HFFc6 (cell line): Measurements from ENCODE around the gene CALHM3. TPM values are rescaled to one million over a fixed set of nuclear protein-coding genes. Genes with fewer than 3 reads are reported as not detected.

Experiments used
- DNase-seq: peaks from one replicate; pipeline ENCODE4 v3.0.0-alpha.2; 2018
- H3K27ac Mint-ChIP-seq: 2 replicates; pipeline ENCODE4 v1.8.0; 2020; ENCODE audit warnings: mild to moderate bottlenecking, mixed read lengths
- H3K27me3 Mint-ChIP-seq: 2 replicates; pipeline ENCODE4 v1.8.0; 2021; ENCODE audit warnings: mild to moderate bottlenecking, moderate library complexity, mixed read lengths; ENCODE audit not compliant: insufficient read depth
- H3K36me3 Mint-ChIP-seq: 2 replicates; pipeline ENCODE4 v1.8.0; 2021; ENCODE audit warnings: low read depth, mixed read lengths
- H3K4me1 Mint-ChIP-seq: 2 replicates; pipeline ENCODE4 v1.8.0; 2020; ENCODE audit warnings: low read depth, mixed read lengths
- H3K4me3 Mint-ChIP-seq: 2 replicates; pipeline ENCODE4 v1.8.0; 2020; ENCODE audit warnings: mild to moderate bottlenecking, moderate library complexity, mixed read lengths
- H3K9me3 Mint-ChIP-seq: 2 replicates; pipeline ENCODE4 v1.8.0; 2020; ENCODE audit warnings: mild to moderate bottlenecking, mixed read lengths
- total RNA-seq, 6 experiments: library from RNA; stranded (reverse); fragmentation: NEBNext Ultra II Directional; extraction: Animal tissue kit (Norgen Biotek cat#: 25700); gene quantifications; 2 replicates in 1 of 6; 3 replicates in 5 of 6; pipeline ENCODE4 v1.2.3, GENCODE V29; 2021
- TF ChIP-seq, protein P1 (sequence below): fragments of 200-600 bp; sonication (generic); IDR thresholded peaks from 2 replicates; pipeline ENCODE4 v1.5.0; 2021; ENCODE audit warnings: antibody characterized with exemption, mild to moderate bottlenecking

The CALHM3 gene
- total RNA-seq, 6 experiments from 2014 or later: 0.09 TPM; not detected in 5

GRCh38 chr10:103428989-103429643 lies 49.9 kb downstream of the CALHM3 start:
- no peak for DNase-seq
- Mint-ChIP-seq H3K36me3 (peaks cover 28% of the 10 kb centered on the region), H3K4me1 (no peaks in the 10 kb centered on the region), H3K27ac (no peak overlapping the region), H3K9me3 (no peaks in the 10 kb centered on the region), H3K27me3 (no peaks in the 10 kb centered on the region), H3K4me3 (no peak overlapping the region)
- TF ChIP-seq, protein P1, sequence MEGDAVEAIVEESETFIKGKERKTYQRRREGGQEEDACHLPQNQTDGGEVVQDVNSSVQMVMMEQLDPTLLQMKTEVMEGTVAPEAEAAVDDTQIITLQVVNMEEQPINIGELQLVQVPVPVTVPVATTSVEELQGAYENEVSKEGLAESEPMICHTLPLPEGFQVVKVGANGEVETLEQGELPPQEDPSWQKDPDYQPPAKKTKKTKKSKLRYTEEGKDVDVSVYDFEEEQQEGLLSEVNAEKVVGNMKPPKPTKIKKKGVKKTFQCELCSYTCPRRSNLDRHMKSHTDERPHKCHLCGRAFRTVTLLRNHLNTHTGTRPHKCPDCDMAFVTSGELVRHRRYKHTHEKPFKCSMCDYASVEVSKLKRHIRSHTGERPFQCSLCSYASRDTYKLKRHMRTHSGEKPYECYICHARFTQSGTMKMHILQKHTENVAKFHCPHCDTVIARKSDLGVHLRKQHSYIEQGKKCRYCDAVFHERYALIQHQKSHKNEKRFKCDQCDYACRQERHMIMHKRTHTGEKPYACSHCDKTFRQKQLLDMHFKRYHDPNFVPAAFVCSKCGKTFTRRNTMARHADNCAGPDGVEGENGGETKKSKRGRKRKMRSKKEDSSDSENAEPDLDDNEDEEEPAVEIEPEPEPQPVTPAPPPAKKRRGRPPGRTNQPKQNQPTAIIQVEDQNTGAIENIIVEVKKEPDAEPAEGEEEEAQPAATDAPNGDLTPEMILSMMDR: no peak

DNA sequence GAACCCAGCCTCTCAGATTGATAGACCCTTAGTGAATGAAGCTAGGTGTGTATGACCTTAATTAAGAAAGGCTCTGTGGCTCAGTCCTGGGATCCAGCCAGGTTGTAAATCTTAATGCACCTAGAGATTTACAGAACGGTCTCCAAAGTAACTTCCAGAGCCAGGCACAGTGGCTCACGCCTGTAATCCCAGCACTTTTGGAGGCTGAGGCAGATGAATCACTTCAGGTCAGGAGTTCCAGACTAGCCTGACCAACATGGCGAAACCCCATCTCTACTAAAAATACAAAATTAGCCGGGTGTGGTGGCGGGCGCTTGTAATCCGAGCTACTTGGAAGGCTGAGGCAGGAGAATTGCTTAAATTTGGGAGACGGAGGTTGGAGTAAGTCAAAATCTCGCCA lies 51.2 kb downstream of the CALHM3 start:
- no peaks in the 10 kb centered on the region for H3K9me3 Mint-ChIP-seq
- H3K4me3 Mint-ChIP-seq: no peak overlapping the region
- TF ChIP-seq, protein P1: no peak
- no peak overlapping the region for H3K27ac Mint-ChIP-seq
- H3K36me3 Mint-ChIP-seq: peaks cover 29% of the 10 kb centered on the region
- H3K4me1 Mint-ChIP-seq: no peaks in the 10 kb centered on the region
- DNase-seq: no peak
- no peaks in the 10 kb centered on the region for H3K27me3 Mint-ChIP-seq

DNA sequence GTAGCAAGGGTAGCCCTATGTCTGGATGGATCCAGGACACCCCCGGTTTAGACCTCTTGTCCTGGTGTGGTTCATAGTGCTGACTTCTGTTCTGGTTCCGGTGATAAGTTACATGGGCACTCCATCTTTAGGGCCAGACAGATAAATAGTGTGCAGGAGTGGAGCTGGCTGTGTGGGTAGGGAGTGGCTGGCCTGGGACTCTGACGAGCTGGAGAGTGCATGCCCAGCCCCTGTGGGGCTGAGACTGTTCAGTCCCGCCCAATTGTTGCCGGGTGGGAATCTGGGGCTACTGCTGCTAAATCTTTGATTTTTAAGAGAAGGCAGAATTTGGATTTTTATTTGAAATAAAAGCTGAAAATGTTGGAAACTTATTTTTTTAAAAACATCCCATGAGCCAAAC lies 55.3 kb downstream of the CALHM3 start:
- TF ChIP-seq, protein P1: no peak
- Mint-ChIP-seq H3K27me3 (no peaks in the 10 kb centered on the region), H3K4me3 (no peak overlapping the region), H3K36me3 (peaks cover 24% of the 10 kb centered on the region), H3K4me1 (no peaks in the 10 kb centered on the region), H3K9me3 (no peaks in the 10 kb centered on the region), H3K27ac (no peak overlapping the region)
- no peak for DNase-seq

Other genes with a start within 250 kb of the CALHM3 start
- under 1 TPM in 1 of 6 experiments, not detected in 5; 0.14 TPM for gene RPEL1, start 233.4 kb downstream of the CALHM3 start, total RNA-seq
- gene INA, start 202.1 kb downstream of the CALHM3 start, total RNA-seq: 1 to 10 TPM in 2 of 6 experiments, under 1 TPM in 3, not detected in 1; 0.06 to 1.3 (median 0.10) TPM
- 1 to 10 TPM; 7.4 to 9.2 (median 8.4) TPM for gene PCGF6, start 128.1 kb downstream of the CALHM3 start, total RNA-seq
- gene TAF5, start 111.3 kb downstream of the CALHM3 start, total RNA-seq: 1 to 10 TPM; 2.7 to 4.0 (median 3.8) TPM
- gene ATP5MK, start 82.8 kb downstream of the CALHM3 start, total RNA-seq: 100 to 1,000 TPM; 397 to 452 (median 442) TPM
- gene PDCD11, start 82.6 kb downstream of the CALHM3 start, total RNA-seq: 10 to 100 TPM; 30.8 to 38.4 (median 32.1) TPM
- gene CALHM2, start 26.9 kb downstream of the CALHM3 start, total RNA-seq: 10 to 100 TPM; 41.0 to 46.0 (median 45.1) TPM
- gene CALHM1, start 20.3 kb downstream of the CALHM3 start, total RNA-seq: not detected
- gene NEURL1, start 14.5 kb upstream of the CALHM3 start, total RNA-seq: under 1 TPM; 0.06 to 0.46 (median 0.27) TPM